HCT116 (cell line): ENCODE data around the gene ARHGAP20. TPM values are rescaled to one million over a fixed set of nuclear protein-coding genes. Genes with fewer than 3 reads are reported as not detected.

Source experiments
- ATAC-seq: fragments of 200-7000 bp; cut with Tn5 transposase; 2 replicates; pipeline ENCODE4 v1.9.1; 2020; ENCODE audit warnings: mild to moderate bottlenecking, moderate library complexity
- BruUV-seq: library from RNA; stranded (reverse); fragments of 400-500 nt; replicated peaks from 2 replicates; lab custom pipeline; 2021; lab: Mats Ljungman, UMichigan
- CTCF ChIA-PET: fragments of 300-600 bp; sonication (Branson Sonifier 250); formaldehyde crosslinking; loops from one replicate; lab custom pipeline; 2021; ENCODE audit warnings: antibody characterized with exemption; lab: Charles Lee
- POLR2A ChIA-PET: fragments of 300-600, 350-600 bp; sonication (Branson Sonifier 250); formaldehyde crosslinking; loops from one replicate; lab custom pipeline; 2021; ENCODE audit warnings: antibody characterized with exemption; lab: Charles Lee
- RAD21 ChIA-PET, 2 experiments: fragments of 300-600 bp; sonication (Branson Sonifier 250); formaldehyde crosslinking; loops; one replicate each; lab custom pipeline; 2023; ENCODE audit warnings: low total read pairs in 2 of 2; ENCODE audit not compliant: uncharacterized antibody in 2 of 2, unreplicated experiment in 2 of 2, low non-redundant PET in 1 of 2; lab: Charles Lee
- DNase-seq: peaks from one replicate; pipeline ENCODE4 v3.0.0-alpha.2; 2010; ENCODE audit warnings: low read depth, low spot score
- H2AFZ ChIP-seq: fragments of 200-600 bp; shearing (Covaris generic), sonication (generic); 2 replicates; pipeline ENCODE4 v1.6.1; 2017; ENCODE audit warnings: low read depth, mixed run types, mixed read lengths, antibody characterized with exemption, low read length; ENCODE audit not compliant: poor library complexity, severe bottlenecking
- H3K27ac ChIP-seq: 2 replicates; pipeline ENCODE4 v1.5.1; 2012; ENCODE audit warnings: low read depth, low read length
- H3K27me3 ChIP-seq: fragments of 200-600 bp; sonication (generic); 2 replicates; pipeline ENCODE4 v1.6.1; 2016; ENCODE audit warnings: mixed run types, low read length, mixed read lengths; ENCODE audit not compliant: insufficient read depth
- H3K36me3 ChIP-seq, 2 experiments: fragments of 200-500 bp in 1 of 2; fragments of 200-600 bp in 1 of 2; sonication (Bioruptor generic) in 1 of 2; sonication (generic) in 1 of 2; 2 replicates each; pipeline versions ENCODE4 v1.5.1 to v1.6.1; 2014 to 2016; ENCODE audit warnings: low read length in 2 of 2, inconsistent platforms in 1 of 2, mixed read lengths in 1 of 2, mixed run types in 1 of 2; ENCODE audit not compliant: insufficient read depth in 2 of 2, control insufficient read depth in 1 of 2
- H3K4me1 ChIP-seq, 2 experiments: fragments of 200-600 bp in 1 of 2; sonication (generic) in 1 of 2; 2 replicates each; pipeline versions ENCODE4 v1.5.1 to v1.6.1; 2012 to 2017; ENCODE audit warnings: low read length in 2 of 2, inconsistent platforms in 1 of 2, mild to moderate bottlenecking in 1 of 2, mixed read lengths in 1 of 2, mixed run types in 1 of 2, moderate library complexity in 1 of 2; ENCODE audit not compliant: insufficient read depth in 2 of 2, control insufficient read depth in 1 of 2
- H3K4me2 ChIP-seq: fragments of 200-600 bp; sonication (generic); 2 replicates; pipeline ENCODE4 v1.6.1; 2017; ENCODE audit warnings: mixed run types, low read length, mixed read lengths
- H3K4me3 ChIP-seq, 2 experiments: fragments of 200-600 bp in 1 of 2; sonication (generic) in 1 of 2; replicated peaks in 1 of 2; 2 replicates each; pipeline ENCODE4 v1.5.1; 2011 to 2016; ENCODE audit warnings: low read length in 2 of 2, control low read depth in 1 of 2, low read depth in 1 of 2, mild to moderate bottlenecking in 1 of 2, mixed read lengths in 1 of 2, mixed run types in 1 of 2
- H3K79me2 ChIP-seq: fragments of 200-600 bp; sonication (generic); 2 replicates; pipeline ENCODE4 v1.6.1; 2017; ENCODE audit warnings: mild to moderate bottlenecking, mixed run types, low read length, moderate library complexity, mixed read lengths; ENCODE audit not compliant: insufficient read depth
- H3K9ac ChIP-seq: fragments of 200-600 bp; sonication (generic); 2 replicates; pipeline ENCODE4 v1.6.1; 2016; ENCODE audit warnings: low read length, mixed read lengths
- H3K9me2 ChIP-seq: fragments of 200-600 bp; sonication (generic), shearing (Covaris generic); 2 replicates; pipeline ENCODE4 v1.6.1; 2017; ENCODE audit warnings: mixed run types, mild to moderate bottlenecking, moderate library complexity; ENCODE audit not compliant: insufficient read depth
- H3K9me3 ChIP-seq, 2 experiments: fragments of 200-500 bp in 1 of 2; fragments of 200-600 bp in 1 of 2; sonication (Bioruptor generic) in 1 of 2; sonication (generic) in 1 of 2; 2 replicates each; pipeline ENCODE4 v1.6.1; 2014 to 2017; ENCODE audit warnings: low read length in 2 of 2, mixed read lengths in 2 of 2, inconsistent platforms in 1 of 2, low read depth in 1 of 2, mild to moderate bottlenecking in 1 of 2, mixed run types in 1 of 2, moderate library complexity in 1 of 2; ENCODE audit not compliant: control insufficient read depth in 1 of 2, insufficient read depth in 1 of 2
- H4K20me1 ChIP-seq: fragments of 200-600 bp; sonication (generic), shearing (Covaris generic); 2 replicates; pipeline ENCODE4 v1.6.1; 2017; ENCODE audit warnings: mixed run types, mild to moderate bottlenecking, moderate library complexity; ENCODE audit not compliant: insufficient read depth
- CBX3 ChIP-seq: IDR thresholded peaks from 2 replicates; pipeline ENCODE4 v1.6.1; 2012; ENCODE audit warnings: low read depth
- CEBPB ChIP-seq: IDR thresholded peaks from 2 replicates; pipeline ENCODE4 v1.6.1; 2012; ENCODE audit warnings: low read depth
- EGR1 ChIP-seq: IDR thresholded peaks from 2 replicates; pipeline ENCODE4 v1.6.1; 2012; ENCODE audit warnings: low read depth
- ELF1 ChIP-seq: IDR thresholded peaks from 2 replicates; pipeline ENCODE4 v1.6.1; 2012; ENCODE audit warnings: low read depth, borderline replicate concordance
- EZH2 ChIP-seq: fragments of 200-600 bp; sonication (generic); IDR thresholded peaks from 2 replicates; pipeline ENCODE4 v1.6.1; 2017; ENCODE audit warnings: antibody characterized with exemption, mixed run types
- FOSL1 ChIP-seq: IDR thresholded peaks from 2 replicates; pipeline ENCODE4 v1.6.1; 2012; ENCODE audit warnings: low read depth
- JUND ChIP-seq: IDR thresholded peaks from 2 replicates; pipeline ENCODE4 v1.6.1; 2012
- POLR2A ChIP-seq: IDR thresholded peaks from 2 replicates; pipeline ENCODE4 v1.7.0; 2011; ENCODE audit warnings: borderline replicate concordance; ENCODE audit not compliant: insufficient read depth, insufficient read length; ENCODE audit errors: extremely low read depth
- SRF ChIP-seq: IDR thresholded peaks from 2 replicates; pipeline ENCODE4 v1.6.1; 2012; ENCODE audit warnings: low read depth
- ZFX ChIP-seq: fragments of 450-650 bp; IDR thresholded peaks from 2 replicates; pipeline ENCODE4 v1.6.1; 2017
- intact Hi-C: fragments of 100-400 bp; cut with micrococcal nuclease; formaldehyde crosslinking; loops from 2 replicates; pipeline ENCODE4 v1.10.0; 2022
- total RNA-seq: library from RNA; stranded (reverse); gene quantifications from one replicate; pipeline ENCODE4 v1.2.1, GENCODE V29; 2021; ENCODE audit not compliant: unreplicated experiment
- TF ChIP-seq, protein P1 (sequence below): IDR thresholded peaks from 2 replicates; pipeline ENCODE4 v1.6.1; 2012; ENCODE audit warnings: low read depth
- TF ChIP-seq, protein P2 (sequence below), 3 experiments: fragments of 200-600 bp in 1 of 3; sonication (generic) in 1 of 3; IDR thresholded peaks in 2 of 3; conservative IDR thresholded peaks in 1 of 3; 2 replicates each; pipeline ENCODE4 v1.5.1; 2012 to 2017; ENCODE audit warnings: low read depth in 2 of 3, low read length in 2 of 3, antibody characterized with exemption in 1 of 3, borderline replicate concordance in 1 of 3, control low read depth in 1 of 3, mild to moderate bottlenecking in 1 of 3, mixed read lengths in 1 of 3, mixed run types in 1 of 3, moderate library complexity in 1 of 3; ENCODE audit not compliant: insufficient read depth in 1 of 3
- TF ChIP-seq, protein P3 (sequence below): IDR thresholded peaks from 2 replicates; pipeline ENCODE4 v1.6.1; 2011; ENCODE audit warnings: mild to moderate bottlenecking, low read length, moderate library complexity; ENCODE audit not compliant: insufficient replicate concordance; ENCODE audit errors: extremely low read depth

ARHGAP20 gene
- total RNA-seq, 1 experiment from 2014 or later = not detected

DNA sequence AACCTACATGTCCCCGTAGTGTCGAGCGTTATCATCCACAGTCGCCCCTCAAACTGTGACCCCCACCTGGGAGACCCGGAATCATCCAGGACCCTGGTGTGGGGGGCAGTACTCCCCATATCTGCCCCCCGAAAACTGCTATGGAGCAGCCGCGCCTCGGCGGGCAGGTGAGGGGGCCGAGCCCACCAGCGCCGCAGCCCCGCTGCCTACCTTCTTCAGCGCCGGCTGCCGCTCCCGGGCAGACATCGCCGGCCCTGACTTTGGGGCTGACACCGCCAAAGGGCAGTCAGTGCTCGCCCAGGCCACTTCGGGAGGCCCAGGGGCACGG is 825 bp downstream of the ARHGAP20 start:
- H3K4me1 ChIP-seq = no peaks in the 10 kb centered on the region
- no peaks in the 10 kb centered on the region for H3K79me2 ChIP-seq
- no peak for TF ChIP-seq POLR2A
- TF ChIP-seq, protein P1, sequence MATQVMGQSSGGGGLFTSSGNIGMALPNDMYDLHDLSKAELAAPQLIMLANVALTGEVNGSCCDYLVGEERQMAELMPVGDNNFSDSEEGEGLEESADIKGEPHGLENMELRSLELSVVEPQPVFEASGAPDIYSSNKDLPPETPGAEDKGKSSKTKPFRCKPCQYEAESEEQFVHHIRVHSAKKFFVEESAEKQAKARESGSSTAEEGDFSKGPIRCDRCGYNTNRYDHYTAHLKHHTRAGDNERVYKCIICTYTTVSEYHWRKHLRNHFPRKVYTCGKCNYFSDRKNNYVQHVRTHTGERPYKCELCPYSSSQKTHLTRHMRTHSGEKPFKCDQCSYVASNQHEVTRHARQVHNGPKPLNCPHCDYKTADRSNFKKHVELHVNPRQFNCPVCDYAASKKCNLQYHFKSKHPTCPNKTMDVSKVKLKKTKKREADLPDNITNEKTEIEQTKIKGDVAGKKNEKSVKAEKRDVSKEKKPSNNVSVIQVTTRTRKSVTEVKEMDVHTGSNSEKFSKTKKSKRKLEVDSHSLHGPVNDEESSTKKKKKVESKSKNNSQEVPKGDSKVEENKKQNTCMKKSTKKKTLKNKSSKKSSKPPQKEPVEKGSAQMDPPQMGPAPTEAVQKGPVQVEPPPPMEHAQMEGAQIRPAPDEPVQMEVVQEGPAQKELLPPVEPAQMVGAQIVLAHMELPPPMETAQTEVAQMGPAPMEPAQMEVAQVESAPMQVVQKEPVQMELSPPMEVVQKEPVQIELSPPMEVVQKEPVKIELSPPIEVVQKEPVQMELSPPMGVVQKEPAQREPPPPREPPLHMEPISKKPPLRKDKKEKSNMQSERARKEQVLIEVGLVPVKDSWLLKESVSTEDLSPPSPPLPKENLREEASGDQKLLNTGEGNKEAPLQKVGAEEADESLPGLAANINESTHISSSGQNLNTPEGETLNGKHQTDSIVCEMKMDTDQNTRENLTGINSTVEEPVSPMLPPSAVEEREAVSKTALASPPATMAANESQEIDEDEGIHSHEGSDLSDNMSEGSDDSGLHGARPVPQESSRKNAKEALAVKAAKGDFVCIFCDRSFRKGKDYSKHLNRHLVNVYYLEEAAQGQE = no peak
- ChIA-PET CTCF (no interaction called here), POLR2A (no interaction called here), RAD21 (no interaction called here)
- H3K27ac ChIP-seq = no peak overlapping the region
- H3K36me3 ChIP-seq = no peaks in the 10 kb centered on the region
- no peak overlapping the region for H3K4me3 ChIP-seq
- BruUV-seq = no TSS peak
- no peak overlapping the region for H3K9ac ChIP-seq
- no peaks in the 10 kb centered on the region for H4K20me1 ChIP-seq
- H3K4me2 ChIP-seq = no peak overlapping the region
- H3K27me3 ChIP-seq = peaks cover 7% of the 10 kb centered on the region
- no peaks in the 10 kb centered on the region for H3K9me3 ChIP-seq
- no peaks in the 10 kb centered on the region for H3K9me2 ChIP-seq
- H2AFZ ChIP-seq = no peak overlapping the region
- DNase-seq (no peak), ATAC-seq (no peak)
- intact Hi-C loops = no loop called here

DNA sequence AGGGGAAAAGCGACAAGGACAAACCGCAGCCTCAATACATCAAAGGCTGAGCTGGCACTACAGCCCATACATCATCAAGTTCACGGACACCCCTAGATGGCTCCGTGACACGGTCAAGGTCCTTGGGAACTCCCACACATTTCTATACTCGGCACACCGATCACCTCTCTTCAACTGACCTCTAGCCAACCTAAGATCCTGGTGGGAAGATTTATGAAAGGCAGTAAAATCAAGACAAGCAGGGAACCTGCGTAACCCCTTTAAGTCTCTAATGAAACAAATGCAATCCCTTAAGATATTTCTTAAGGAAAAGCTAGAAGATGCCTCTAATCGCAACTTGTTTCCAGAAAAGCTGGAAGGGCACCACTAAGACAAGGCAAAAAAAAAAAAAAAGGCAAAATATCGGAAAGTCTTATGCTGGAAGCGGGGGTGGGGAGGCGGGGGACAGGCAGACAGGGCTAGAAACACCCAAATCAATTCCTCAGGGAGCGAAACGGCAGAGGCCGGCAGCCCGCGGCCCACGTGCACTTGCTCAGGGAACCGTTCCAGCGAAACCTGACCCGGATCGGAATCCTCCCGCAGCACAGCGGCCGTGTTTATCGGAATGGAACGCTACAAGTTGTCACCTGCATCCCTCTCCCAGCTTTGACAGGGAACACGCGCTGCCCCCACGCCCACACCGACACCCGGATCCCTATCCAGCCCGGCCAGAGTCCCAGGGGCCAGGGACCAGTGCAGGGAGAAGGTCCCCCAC is 1.4 kb downstream of the ARHGAP20 start:
- CTCF ChIA-PET = no interaction called here
- no peak for TF ChIP-seq EZH2
- no peak for TF ChIP-seq JUND
- TF ChIP-seq SRF = no peak
- no peak for TF ChIP-seq CBX3
- TF ChIP-seq ELF1 = no peak
- TF ChIP-seq POLR2A = no peak
- TF ChIP-seq, protein P2, sequence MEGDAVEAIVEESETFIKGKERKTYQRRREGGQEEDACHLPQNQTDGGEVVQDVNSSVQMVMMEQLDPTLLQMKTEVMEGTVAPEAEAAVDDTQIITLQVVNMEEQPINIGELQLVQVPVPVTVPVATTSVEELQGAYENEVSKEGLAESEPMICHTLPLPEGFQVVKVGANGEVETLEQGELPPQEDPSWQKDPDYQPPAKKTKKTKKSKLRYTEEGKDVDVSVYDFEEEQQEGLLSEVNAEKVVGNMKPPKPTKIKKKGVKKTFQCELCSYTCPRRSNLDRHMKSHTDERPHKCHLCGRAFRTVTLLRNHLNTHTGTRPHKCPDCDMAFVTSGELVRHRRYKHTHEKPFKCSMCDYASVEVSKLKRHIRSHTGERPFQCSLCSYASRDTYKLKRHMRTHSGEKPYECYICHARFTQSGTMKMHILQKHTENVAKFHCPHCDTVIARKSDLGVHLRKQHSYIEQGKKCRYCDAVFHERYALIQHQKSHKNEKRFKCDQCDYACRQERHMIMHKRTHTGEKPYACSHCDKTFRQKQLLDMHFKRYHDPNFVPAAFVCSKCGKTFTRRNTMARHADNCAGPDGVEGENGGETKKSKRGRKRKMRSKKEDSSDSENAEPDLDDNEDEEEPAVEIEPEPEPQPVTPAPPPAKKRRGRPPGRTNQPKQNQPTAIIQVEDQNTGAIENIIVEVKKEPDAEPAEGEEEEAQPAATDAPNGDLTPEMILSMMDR (IDR thresholded peaks at IDR 0.05 in 2 of 3, conservative IDR thresholded peaks at IDR 0.05 in 1 of 3; ENCODE audit: borderline replicate concordance in 1 of 3, insufficient read depth in 1 of 3, low read depth in 2 of 3, low read length in 2 of 3) = no peak
- no peak for TF ChIP-seq CEBPB
- no peak for TF ChIP-seq ZFX
- no peak for TF ChIP-seq EGR1
- no peak for TF ChIP-seq FOSL1
- TF ChIP-seq, protein P3, sequence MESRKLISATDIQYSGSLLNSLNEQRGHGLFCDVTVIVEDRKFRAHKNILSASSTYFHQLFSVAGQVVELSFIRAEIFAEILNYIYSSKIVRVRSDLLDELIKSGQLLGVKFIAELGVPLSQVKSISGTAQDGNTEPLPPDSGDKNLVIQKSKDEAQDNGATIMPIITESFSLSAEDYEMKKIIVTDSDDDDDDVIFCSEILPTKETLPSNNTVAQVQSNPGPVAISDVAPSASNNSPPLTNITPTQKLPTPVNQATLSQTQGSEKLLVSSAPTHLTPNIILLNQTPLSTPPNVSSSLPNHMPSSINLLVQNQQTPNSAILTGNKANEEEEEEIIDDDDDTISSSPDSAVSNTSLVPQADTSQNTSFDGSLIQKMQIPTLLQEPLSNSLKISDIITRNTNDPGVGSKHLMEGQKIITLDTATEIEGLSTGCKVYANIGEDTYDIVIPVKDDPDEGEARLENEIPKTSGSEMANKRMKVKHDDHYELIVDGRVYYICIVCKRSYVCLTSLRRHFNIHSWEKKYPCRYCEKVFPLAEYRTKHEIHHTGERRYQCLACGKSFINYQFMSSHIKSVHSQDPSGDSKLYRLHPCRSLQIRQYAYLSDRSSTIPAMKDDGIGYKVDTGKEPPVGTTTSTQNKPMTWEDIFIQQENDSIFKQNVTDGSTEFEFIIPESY = no peak
- Histone ChIP-seq H3K27me3 (peaks cover 10% of the 10 kb centered on the region), H3K4me1 (no peaks in the 10 kb centered on the region), H3K36me3 (no peaks in the 10 kb centered on the region), H3K79me2 (no peaks in the 10 kb centered on the region), H4K20me1 (no peaks in the 10 kb centered on the region; the same call in 1 of the 2 replicates), H3K9me2 (no peaks in the 10 kb centered on the region), H3K27ac (no peak overlapping the region), H3K4me3 (no peak overlapping the region), H3K9me3 (no peaks in the 10 kb centered on the region), H3K4me2 (no peak overlapping the region), H3K9ac (no peak overlapping the region), H2AFZ (no peak overlapping the region)
- BruUV-seq = no TSS peak
- no peak for DNase-seq
- RAD21 ChIA-PET = no interaction called here
- intact Hi-C loops = no loop called here
- ATAC-seq = no peak
- POLR2A ChIA-PET = no interaction called here
